ENCODE results near the gene ADAM21.

DNA sequence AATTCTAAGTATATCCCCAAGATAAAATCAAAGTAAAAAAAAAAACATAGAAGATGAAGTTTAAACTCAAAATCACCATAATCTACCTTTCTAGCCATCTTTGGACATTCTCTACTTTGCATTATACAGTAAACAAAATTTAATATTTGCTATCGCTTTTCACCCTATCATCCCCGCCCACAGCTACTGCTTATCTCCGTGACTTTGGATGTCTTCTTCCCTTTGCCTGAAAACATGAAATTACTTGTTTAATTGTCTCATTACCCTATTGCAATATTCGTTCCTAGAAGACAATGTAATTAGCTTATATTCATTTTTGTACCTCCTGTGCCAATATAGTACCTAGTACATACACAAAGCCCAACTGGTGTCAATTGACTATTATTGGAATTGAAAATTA is 44.4 kb upstream of the ADAM21 start:
- TF ChIP-seq CTCF (IDR thresholded peaks at IDR 0.05), result no peak
- no peak for TF ChIP-seq POLR2A (IDR thresholded peaks at IDR 0.05)
